ENCODE data around the gene DCC. TPM values are rescaled to one million over a fixed set of nuclear protein-coding genes. Genes with fewer than 3 reads are reported as not detected.

DCC gene
- polyA plus RNA-seq, 1 donor (not counting 4 experiments of a cell fraction or from before 2014, with no cell fraction given) = not detected

DNA sequence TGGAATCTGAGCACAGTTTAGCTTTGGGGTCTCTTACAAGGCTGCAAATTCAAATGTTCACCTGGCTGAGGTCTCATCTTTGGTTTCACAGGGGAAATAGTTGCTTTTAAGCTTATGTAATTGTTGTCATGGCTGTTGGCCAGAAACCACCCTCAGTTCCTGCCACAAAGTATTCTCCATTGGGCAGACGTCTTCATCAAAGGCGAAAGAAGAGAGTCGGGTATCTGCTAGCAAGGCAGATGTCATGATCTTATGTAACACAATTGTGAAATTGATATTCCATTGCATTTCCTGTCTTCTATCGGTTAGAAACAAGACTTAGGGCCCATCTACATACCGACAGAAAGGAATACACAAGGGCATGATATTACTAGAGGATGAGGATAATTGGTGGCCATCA lies 1068.3 kb downstream of the DCC start:
- no peak overlapping the region for H2AFZ ChIP-seq (ENCODE audit: control insufficient read depth, low read length)
- no peak overlapping the region for H3K27ac ChIP-seq (ENCODE audit: control insufficient read depth, insufficient read depth, low read length)
- no peak overlapping the region for H3K4me2 ChIP-seq (ENCODE audit: control insufficient read depth, extremely low read depth, insufficient read depth, low read depth, low read length)
- dilution Hi-C loops (cut with MboI; ENCODE audit: extremely low pct_ligation_motif_present, low sequenced_read_pairs) = no loop called here
- no peak for FAIRE-seq
- no peaks in the 10 kb centered on the region for H3K9me1 ChIP-seq (ENCODE audit: control insufficient read depth, extremely low read depth, insufficient read depth, low read length)
- no peaks in the 10 kb centered on the region for H3K9me3 ChIP-seq (ENCODE audit: control insufficient read depth, low read depth, low read length)
- no peak overlapping the region for H3K9ac ChIP-seq (ENCODE audit: control insufficient read depth, extremely low read depth, insufficient read depth, low read length)
- no peaks in the 10 kb centered on the region for H3K79me2 ChIP-seq (ENCODE audit: control insufficient read depth, insufficient read depth, low read length)
- no peaks in the 10 kb centered on the region for H3K27me3 ChIP-seq (ENCODE audit: control insufficient read depth, extremely low read depth, insufficient read depth, low read length)
- DNase-seq (ENCODE audit: low read depth, low spot score) = no peak
- H4K20me1 ChIP-seq (ENCODE audit: control insufficient read depth, extremely low read depth, insufficient read depth, low read length) = no peaks in the 10 kb centered on the region
- TF ChIP-seq, protein P1, sequence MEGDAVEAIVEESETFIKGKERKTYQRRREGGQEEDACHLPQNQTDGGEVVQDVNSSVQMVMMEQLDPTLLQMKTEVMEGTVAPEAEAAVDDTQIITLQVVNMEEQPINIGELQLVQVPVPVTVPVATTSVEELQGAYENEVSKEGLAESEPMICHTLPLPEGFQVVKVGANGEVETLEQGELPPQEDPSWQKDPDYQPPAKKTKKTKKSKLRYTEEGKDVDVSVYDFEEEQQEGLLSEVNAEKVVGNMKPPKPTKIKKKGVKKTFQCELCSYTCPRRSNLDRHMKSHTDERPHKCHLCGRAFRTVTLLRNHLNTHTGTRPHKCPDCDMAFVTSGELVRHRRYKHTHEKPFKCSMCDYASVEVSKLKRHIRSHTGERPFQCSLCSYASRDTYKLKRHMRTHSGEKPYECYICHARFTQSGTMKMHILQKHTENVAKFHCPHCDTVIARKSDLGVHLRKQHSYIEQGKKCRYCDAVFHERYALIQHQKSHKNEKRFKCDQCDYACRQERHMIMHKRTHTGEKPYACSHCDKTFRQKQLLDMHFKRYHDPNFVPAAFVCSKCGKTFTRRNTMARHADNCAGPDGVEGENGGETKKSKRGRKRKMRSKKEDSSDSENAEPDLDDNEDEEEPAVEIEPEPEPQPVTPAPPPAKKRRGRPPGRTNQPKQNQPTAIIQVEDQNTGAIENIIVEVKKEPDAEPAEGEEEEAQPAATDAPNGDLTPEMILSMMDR (optimal IDR thresholded peaks at IDR 0.05 in 1 of 3, IDR thresholded peaks at IDR 0.05 in 1 of 3, conservative IDR thresholded peaks at IDR 0.05 in 1 of 3; ENCODE audit: extremely low read depth in 1 of 3, insufficient read depth in 2 of 3, low read length in 3 of 3) = no peak
- no peak for TF ChIP-seq EZH2 (IDR thresholded peaks at IDR 0.05; ENCODE audit: low read length)
- no peaks in the 10 kb centered on the region for H3K4me1 ChIP-seq (ENCODE audit: control insufficient read depth, extremely low read depth, insufficient read depth, low read length)
- H3K4me3 ChIP-seq (ENCODE audit: control insufficient read depth in 2 of 3, extremely low read depth in 1 of 3, insufficient read depth in 2 of 3, low read depth in 1 of 3, low read length in 3 of 3) = no peak overlapping the region
- H3K36me3 ChIP-seq (ENCODE audit: control insufficient read depth in 2 of 2, extremely low read depth in 1 of 2, insufficient read depth in 2 of 2, low read length in 2 of 2) = no peaks in the 10 kb centered on the region

DNA sequence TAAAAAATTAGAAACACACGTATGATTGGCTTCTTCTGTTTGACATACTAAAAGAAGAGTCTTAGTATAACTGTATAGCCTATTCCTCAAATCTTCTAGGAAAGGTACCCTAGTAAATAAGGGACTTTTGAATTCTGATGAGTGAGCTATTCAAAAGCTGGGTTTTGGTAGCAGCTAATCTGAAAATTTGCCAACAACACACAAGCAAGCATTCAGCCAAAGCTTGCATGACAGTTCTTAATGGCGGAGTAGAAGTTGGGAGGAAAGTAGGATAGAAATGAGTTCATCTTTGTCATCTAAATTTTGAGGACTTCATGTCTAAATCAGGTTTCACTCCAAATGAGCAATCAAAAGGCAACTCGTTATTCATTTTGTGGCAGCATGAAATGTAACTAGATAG lies 1071.5 kb downstream of the DCC start:
- dilution Hi-C loops (cut with MboI; ENCODE audit: extremely low pct_ligation_motif_present, low sequenced_read_pairs) = no loop called here
- Histone ChIP-seq H3K79me2 (ENCODE audit: control insufficient read depth, insufficient read depth, low read length) (no peaks in the 10 kb centered on the region), H2AFZ (ENCODE audit: control insufficient read depth, low read length) (no peak overlapping the region), H4K20me1 (ENCODE audit: control insufficient read depth, extremely low read depth, insufficient read depth, low read length) (no peaks in the 10 kb centered on the region), H3K9me1 (ENCODE audit: control insufficient read depth, extremely low read depth, insufficient read depth, low read length) (no peaks in the 10 kb centered on the region), H3K4me3 (ENCODE audit: control insufficient read depth in 2 of 3, extremely low read depth in 1 of 3, insufficient read depth in 2 of 3, low read depth in 1 of 3, low read length in 3 of 3) (no peak overlapping the region), H3K27ac (ENCODE audit: control insufficient read depth, insufficient read depth, low read length) (no peak overlapping the region), H3K4me2 (ENCODE audit: control insufficient read depth, extremely low read depth, insufficient read depth, low read depth, low read length) (no peak overlapping the region), H3K9ac (ENCODE audit: control insufficient read depth, extremely low read depth, insufficient read depth, low read length) (no peak overlapping the region), H3K36me3 (ENCODE audit: control insufficient read depth in 2 of 2, extremely low read depth in 1 of 2, insufficient read depth in 2 of 2, low read length in 2 of 2) (no peaks in the 10 kb centered on the region), H3K9me3 (ENCODE audit: control insufficient read depth, low read depth, low read length) (no peaks in the 10 kb centered on the region), H3K27me3 (ENCODE audit: control insufficient read depth, extremely low read depth, insufficient read depth, low read length) (no peaks in the 10 kb centered on the region), H3K4me1 (ENCODE audit: control insufficient read depth, extremely low read depth, insufficient read depth, low read length) (no peaks in the 10 kb centered on the region)
- TF ChIP-seq EZH2 (IDR thresholded peaks at IDR 0.05; ENCODE audit: low read length) = no peak
- TF ChIP-seq, protein P1 (optimal IDR thresholded peaks at IDR 0.05 in 1 of 3, IDR thresholded peaks at IDR 0.05 in 1 of 3, conservative IDR thresholded peaks at IDR 0.05 in 1 of 3; ENCODE audit: extremely low read depth in 1 of 3, insufficient read depth in 2 of 3, low read length in 3 of 3) = no peak
- DNase-seq (ENCODE audit: low read depth, low spot score) (no peak), FAIRE-seq (no peak)

Data from keratinocyte (primary cell).